ENCODE measurements around the gene SLC23A1. TPM values are rescaled to one million over a fixed set of nuclear protein-coding genes. Genes with fewer than 3 reads are reported as not detected.
A peak's percentile ranks its signal among the peaks of the same experiment; 100 is the strongest.

SLC23A1 gene
- total RNA-seq, 1 donor from 2014 or later, result not detected

DNA sequence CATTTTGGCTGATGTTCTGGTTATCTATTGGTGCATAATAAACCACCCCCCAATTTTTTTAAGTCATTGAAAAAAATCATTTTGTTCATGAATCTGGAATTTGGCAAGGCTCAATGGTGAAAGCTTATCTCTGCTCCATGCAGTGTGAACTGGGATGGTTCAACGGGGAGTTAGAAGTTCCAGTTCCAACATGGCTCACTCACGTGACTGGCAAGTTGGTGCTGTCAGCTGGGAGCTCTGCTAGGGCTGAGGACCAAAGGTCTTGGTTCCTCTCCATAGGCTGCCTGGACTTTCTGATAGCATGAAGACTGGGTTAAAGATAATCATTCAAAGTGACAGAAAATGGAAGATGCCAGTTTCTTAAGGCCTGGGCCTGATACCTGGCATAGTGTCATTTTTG is 23.9 kb upstream of the SLC23A1 start:
- no peak overlapping the region for H3K27ac Mint-ChIP-seq (ENCODE audit: unreplicated experiment)
- H3K9me3 Mint-ChIP-seq (ENCODE audit: unreplicated experiment), result no peaks in the 10 kb centered on the region
- TF ChIP-seq, protein P1, sequence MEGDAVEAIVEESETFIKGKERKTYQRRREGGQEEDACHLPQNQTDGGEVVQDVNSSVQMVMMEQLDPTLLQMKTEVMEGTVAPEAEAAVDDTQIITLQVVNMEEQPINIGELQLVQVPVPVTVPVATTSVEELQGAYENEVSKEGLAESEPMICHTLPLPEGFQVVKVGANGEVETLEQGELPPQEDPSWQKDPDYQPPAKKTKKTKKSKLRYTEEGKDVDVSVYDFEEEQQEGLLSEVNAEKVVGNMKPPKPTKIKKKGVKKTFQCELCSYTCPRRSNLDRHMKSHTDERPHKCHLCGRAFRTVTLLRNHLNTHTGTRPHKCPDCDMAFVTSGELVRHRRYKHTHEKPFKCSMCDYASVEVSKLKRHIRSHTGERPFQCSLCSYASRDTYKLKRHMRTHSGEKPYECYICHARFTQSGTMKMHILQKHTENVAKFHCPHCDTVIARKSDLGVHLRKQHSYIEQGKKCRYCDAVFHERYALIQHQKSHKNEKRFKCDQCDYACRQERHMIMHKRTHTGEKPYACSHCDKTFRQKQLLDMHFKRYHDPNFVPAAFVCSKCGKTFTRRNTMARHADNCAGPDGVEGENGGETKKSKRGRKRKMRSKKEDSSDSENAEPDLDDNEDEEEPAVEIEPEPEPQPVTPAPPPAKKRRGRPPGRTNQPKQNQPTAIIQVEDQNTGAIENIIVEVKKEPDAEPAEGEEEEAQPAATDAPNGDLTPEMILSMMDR (IDR thresholded peaks at IDR 0.05; ENCODE audit: unreplicated experiment), result no peak
- no peak for DNase-seq (ENCODE audit: low spot score)
- no peak overlapping the region for H3K4me3 Mint-ChIP-seq (ENCODE audit: unreplicated experiment)
- H3K27me3 Mint-ChIP-seq (ENCODE audit: unreplicated experiment), result peaks cover 6% of the 10 kb centered on the region
- H3K4me1 Mint-ChIP-seq (ENCODE audit: unreplicated experiment), result peaks cover 23% of the 10 kb centered on the region
- peaks cover 9% of the 10 kb centered on the region for H3K36me3 Mint-ChIP-seq (ENCODE audit: low read depth, unreplicated experiment)

DNA sequence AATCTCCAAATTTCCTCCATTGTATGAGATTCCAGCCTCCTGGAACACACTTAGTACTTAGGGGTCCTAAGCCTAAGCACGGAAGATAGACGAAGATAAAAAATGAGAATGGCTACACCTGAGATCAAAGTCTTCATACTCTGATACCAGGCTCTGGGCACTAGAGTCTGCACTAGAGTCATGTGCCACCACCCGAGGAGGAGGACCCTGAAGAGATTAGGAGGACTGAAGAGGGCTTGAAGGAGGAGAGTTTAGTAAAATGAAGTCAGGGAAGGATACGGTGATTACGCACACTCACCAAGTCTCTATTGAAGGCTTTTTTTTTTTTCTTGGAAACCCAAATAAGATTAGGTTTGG is 21.4 kb upstream of the SLC23A1 start:
- Mint-ChIP-seq H3K27ac (ENCODE audit: unreplicated experiment) (peak overlapping the region; percentile 99), H3K27me3 (ENCODE audit: unreplicated experiment) (peaks cover 6% of the 10 kb centered on the region), H3K36me3 (ENCODE audit: low read depth, unreplicated experiment) (peaks cover 1% of the 10 kb centered on the region), H3K9me3 (ENCODE audit: unreplicated experiment) (no peaks in the 10 kb centered on the region), H3K4me1 (ENCODE audit: unreplicated experiment) (peaks cover 23% of the 10 kb centered on the region), H3K4me3 (ENCODE audit: unreplicated experiment) (peak overlapping the region; percentile 60)
- DNase-seq (ENCODE audit: low spot score), result no peak
- TF ChIP-seq, protein P1 (IDR thresholded peaks at IDR 0.05; ENCODE audit: unreplicated experiment), result no peak

DNA sequence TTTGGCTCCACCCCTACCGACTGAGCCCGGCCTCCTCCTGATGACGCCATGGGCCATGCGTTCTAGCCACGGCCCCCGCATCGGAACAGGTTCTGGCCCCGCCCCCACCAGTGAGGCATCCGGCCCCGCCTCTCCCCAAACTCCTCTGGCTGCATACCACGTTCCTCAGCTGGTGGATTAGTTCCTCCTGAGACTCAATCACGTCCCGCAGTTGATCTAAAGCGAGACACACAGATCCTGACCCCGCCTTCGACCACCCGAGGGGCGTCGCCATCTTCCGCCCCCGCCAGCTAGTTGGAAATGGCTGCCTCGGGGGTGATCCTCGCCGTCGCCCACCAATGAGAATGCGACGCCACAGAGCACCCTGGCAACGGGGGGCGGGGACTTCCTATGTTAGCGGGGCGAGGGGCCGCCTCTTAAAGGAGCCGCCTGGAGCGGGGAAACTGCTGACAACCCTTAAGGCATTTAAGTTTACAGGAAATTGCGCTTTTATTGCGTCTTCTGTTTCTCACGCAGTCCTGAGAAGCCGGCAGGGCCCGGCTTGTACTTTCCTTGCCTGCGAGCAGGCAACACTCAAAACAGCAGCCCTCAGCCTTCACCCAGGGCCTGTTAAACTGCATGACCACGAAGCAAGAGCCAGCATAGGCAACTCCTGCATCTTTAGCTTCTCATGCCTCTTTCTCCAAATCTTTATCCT is 20.8 kb upstream of the SLC23A1 start, which contains the start of gene SPATA24:
SPATA24 (minus strand) TSS at position 303 of the 697 bp plus-strand sequence; CDS start at position 274, 29 bp downstream.
- Mint-ChIP-seq H3K4me1 (ENCODE audit: unreplicated experiment) (peaks cover 23% of the 10 kb centered on the region), H3K36me3 (ENCODE audit: low read depth, unreplicated experiment) (peaks cover 6% of the 10 kb centered on the region), H3K27ac (ENCODE audit: unreplicated experiment) (peak within 1 kb of the TSS; percentile 99), H3K9me3 (ENCODE audit: unreplicated experiment) (no peaks in the 10 kb centered on the region), H3K27me3 (ENCODE audit: unreplicated experiment) (peaks cover 6% of the 10 kb centered on the region), H3K4me3 (ENCODE audit: unreplicated experiment) (peak within 1 kb of the TSS; percentile 90)
- peak; percentile 96 for DNase-seq (ENCODE audit: low spot score)
- TF ChIP-seq, protein P1 (IDR thresholded peaks at IDR 0.05; ENCODE audit: unreplicated experiment), result no peak

DNA sequence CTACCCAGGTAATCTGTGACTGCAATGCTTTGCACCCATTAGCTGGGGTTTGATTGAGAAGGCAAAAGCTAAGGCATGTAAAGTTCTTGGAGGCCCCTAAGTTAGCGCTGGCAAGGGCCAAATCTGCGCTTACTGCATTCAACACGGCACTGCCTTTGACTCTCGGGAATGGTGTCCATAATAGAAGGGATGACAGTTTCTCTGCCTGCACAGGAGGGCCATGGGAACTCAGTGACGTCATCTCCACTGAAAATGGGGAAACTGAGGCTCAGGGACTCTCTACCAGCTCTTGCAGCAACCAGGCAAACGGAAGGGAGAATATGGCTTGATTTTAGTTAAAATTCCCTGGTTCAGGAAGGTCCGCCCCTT is 20.3 kb upstream of the SLC23A1 start:
- Mint-ChIP-seq H3K27ac (ENCODE audit: unreplicated experiment) (peak overlapping the region; percentile 99), H3K4me1 (ENCODE audit: unreplicated experiment) (peaks cover 23% of the 10 kb centered on the region), H3K36me3 (ENCODE audit: low read depth, unreplicated experiment) (peaks cover 6% of the 10 kb centered on the region), H3K9me3 (ENCODE audit: unreplicated experiment) (no peaks in the 10 kb centered on the region), H3K4me3 (ENCODE audit: unreplicated experiment) (peak overlapping the region; percentile 90), H3K27me3 (ENCODE audit: unreplicated experiment) (peaks cover 6% of the 10 kb centered on the region)
- TF ChIP-seq, protein P1 (IDR thresholded peaks at IDR 0.05; ENCODE audit: unreplicated experiment), result no peak
- DNase-seq (ENCODE audit: low spot score), result no peak

DNA sequence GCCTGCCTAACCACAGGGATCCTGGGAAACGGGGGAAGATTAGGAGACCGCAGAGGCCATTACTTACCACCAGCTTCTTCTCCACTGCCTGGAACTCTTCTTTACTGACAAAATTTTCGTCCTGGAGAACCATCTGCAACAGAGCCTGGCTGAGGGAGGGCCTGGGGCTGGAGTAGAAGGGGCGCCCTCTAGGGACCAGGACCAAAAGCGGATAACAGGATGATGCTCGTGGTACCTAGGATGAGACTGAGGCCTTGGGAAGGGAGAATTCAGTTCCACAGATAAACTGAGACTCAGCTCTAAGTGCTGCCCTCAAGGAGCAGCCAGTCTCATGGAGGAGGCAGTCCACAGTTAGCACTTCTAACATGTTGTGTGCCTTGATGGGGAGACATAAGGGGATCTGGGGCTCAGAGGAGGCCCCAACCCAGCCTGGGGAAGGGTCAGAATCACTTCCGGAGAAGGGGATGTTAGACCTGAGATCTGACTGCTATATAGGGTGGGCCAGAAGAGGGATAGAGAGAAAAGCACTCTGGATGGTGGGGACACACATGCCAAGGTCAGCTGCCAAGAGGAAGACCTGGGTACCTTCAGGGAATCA is 19.6 kb upstream of the SLC23A1 start:
- H3K36me3 Mint-ChIP-seq (ENCODE audit: low read depth, unreplicated experiment), result peaks cover 6% of the 10 kb centered on the region
- peak overlapping the region; percentile 90 for H3K4me3 Mint-ChIP-seq (ENCODE audit: unreplicated experiment)
- H3K4me1 Mint-ChIP-seq (ENCODE audit: unreplicated experiment), result peaks cover 23% of the 10 kb centered on the region
- H3K27ac Mint-ChIP-seq (ENCODE audit: unreplicated experiment), result peak overlapping the region; percentile 55
- TF ChIP-seq, protein P1 (IDR thresholded peaks at IDR 0.05; ENCODE audit: unreplicated experiment), result peak; percentile 38
- H3K27me3 Mint-ChIP-seq (ENCODE audit: unreplicated experiment), result peaks cover 6% of the 10 kb centered on the region
- peak; percentile 51 for DNase-seq (ENCODE audit: low spot score)
- no peaks in the 10 kb centered on the region for H3K9me3 Mint-ChIP-seq (ENCODE audit: unreplicated experiment)

Data from endothelial cell (in vitro differentiated cells).